ENCODE results near the gene RBFOX2. TPM values are rescaled to one million over a fixed set of nuclear protein-coding genes. Genes with fewer than 3 reads are reported as not detected.
"Not testable (repeated sequence)": the region's sequence is repeated elsewhere in the genome, so short reads cannot be mapped to it uniquely, and the experiment has no call there.

RBFOX2 gene, protein sequence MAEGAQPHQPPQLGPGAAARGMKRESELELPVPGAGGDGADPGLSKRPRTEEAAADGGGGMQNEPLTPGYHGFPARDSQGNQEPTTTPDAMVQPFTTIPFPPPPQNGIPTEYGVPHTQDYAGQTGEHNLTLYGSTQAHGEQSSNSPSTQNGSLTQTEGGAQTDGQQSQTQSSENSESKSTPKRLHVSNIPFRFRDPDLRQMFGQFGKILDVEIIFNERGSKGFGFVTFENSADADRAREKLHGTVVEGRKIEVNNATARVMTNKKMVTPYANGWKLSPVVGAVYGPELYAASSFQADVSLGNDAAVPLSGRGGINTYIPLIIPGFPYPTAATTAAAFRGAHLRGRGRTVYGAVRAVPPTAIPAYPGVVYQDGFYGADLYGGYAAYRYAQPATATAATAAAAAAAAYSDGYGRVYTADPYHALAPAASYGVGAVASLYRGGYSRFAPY
- total RNA-seq, result 100 to 1,000 TPM; 139 to 178 TPM
- 100 to 1,000 TPM; 152 to 153 TPM for polyA plus RNA-seq (ENCODE audit: insufficient read length in 2 of 2)
- long read RNA-seq, donor 1, transcript RBFOX2-211 (3 exons, 2,396 nt), result major isoform, 6 of 27 reads
- long read RNA-seq, donor 1, partial matches to known transcripts, result 9 of 27 reads
- long read RNA-seq, donor 1, other reads (novel, unspliced or antisense), result 5 of 27 reads
- long read RNA-seq, donor 2, partial matches to known transcripts, result 642 of 642 reads
- long read RNA-seq, donor 2, other reads (novel, unspliced or antisense), result 0 of 642 reads
- long read RNA-seq, donor 3, partial matches to known transcripts, result 940 of 945 reads
- long read RNA-seq, donor 3, other reads (novel, unspliced or antisense), result 0 of 945 reads
- long read RNA-seq, donor 4, full-length matches to known transcripts, result 21 of 40 reads
- long read RNA-seq, donor 4, partial matches to known transcripts, result 19 of 40 reads
- long read RNA-seq, donor 4, other reads (novel, unspliced or antisense), result 0 of 40 reads

DNA sequence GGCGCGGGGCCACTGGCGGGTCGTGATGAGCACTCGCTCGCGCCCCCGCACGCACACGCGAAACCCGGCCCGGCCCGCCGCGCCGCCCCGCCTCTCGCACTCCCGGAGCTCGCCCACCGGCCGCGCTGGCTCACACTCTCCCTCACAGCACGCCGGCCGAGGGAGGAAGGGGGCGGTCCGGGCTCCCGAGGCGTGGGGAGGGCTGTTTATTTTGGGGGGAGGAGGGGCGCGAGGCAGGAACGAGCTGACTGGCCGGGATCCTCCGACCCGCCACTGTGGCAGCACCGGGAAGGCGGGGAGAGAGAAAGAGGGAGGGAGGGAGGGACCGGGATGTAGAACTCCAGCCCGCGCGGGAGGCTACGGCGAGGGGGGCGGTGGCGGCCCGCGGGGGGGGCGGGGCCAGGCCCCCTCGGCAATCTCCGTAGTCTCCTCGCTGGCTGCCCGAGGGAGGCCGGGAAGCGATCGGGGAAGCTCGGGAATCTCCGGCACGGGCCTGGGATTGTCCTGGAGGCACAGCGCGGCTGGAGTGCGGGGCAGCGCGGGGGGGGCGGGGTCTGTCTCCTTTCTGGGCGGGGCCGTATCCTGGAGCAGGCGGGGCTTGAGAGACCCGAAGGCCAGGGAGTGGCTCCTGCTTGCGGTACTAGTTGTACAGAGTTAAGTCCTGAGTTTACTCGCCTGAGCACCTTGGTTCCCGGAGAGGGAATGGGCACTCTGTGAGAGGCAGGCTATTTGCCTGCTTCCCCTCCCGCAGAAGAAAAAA lies at the start of gene RBFOX2:
TSS of gene RBFOX2 (minus strand) at position 179 of the 760 bp plus-strand sequence. CDS start 399 bp downstream, outside the sequence.
- peak; percentile 71 to 98 (median 86) for DNase-seq (ENCODE audit: low read depth in 4 of 6, low spot score in 6 of 6)
- no peaks in the 10 kb centered on the region for H3K27me3 ChIP-seq (ENCODE audit: control insufficient read depth, insufficient read depth, low read length)
- peaks cover 5% of the 10 kb centered on the region for H3K36me3 ChIP-seq (ENCODE audit: control insufficient read depth, insufficient read depth, low read length)
- H3K4me1 ChIP-seq (ENCODE audit: control insufficient read depth, insufficient read depth, low read length), result peaks cover 8% of the 10 kb centered on the region
- H3K4me3 ChIP-seq (ENCODE audit: low read depth, low read length), result peak within 1 kb of the TSS; percentile 68
- no peaks in the 10 kb centered on the region for H3K9me3 ChIP-seq (ENCODE audit: control insufficient read depth, insufficient read depth, low read length)
- under 1% methylated on average over 63 of the region's 74 CpGs for WGBS (ENCODE audit: insufficient coverage)
- peak within 1 kb of the TSS; percentile 82 for H3K27ac ChIP-seq (ENCODE audit: low read depth, low read length)

DNA sequence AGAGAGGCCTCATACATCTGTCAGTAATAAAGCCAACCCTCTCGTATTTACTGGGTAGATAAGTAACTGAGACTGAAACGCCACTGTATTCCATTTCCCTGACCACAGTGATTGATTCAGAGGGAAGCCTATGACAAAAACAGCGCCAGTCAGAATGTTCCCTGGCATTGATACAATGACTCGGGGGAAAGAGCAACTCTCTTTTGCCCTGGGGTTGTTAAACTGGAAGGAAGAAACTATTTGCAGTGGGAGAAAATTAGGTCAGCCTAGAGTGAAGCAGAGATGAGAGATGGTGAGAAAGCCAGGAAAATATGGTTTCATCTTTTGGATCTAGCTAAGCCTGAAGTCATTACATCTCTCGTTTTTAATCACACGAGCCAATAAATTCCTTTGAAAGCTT lies 48.6 kb upstream of the RBFOX2 start:
- H3K36me3 ChIP-seq (ENCODE audit: control insufficient read depth, insufficient read depth, low read length), result no peaks in the 10 kb centered on the region
- no peak overlapping the region for H3K4me3 ChIP-seq (ENCODE audit: low read depth, low read length)
- no peaks in the 10 kb centered on the region for H3K27me3 ChIP-seq (ENCODE audit: control insufficient read depth, insufficient read depth, low read length)
- peak in 1 of 6 donors; percentile 7 for DNase-seq (ENCODE audit: low read depth in 4 of 6, low spot score in 6 of 6)
- no peaks in the 10 kb centered on the region for H3K9me3 ChIP-seq (ENCODE audit: control insufficient read depth, insufficient read depth, low read length)
- no peaks in the 10 kb centered on the region for H3K4me1 ChIP-seq (ENCODE audit: control insufficient read depth, insufficient read depth, low read length)
- 43% methylated on average over 2 of the region's 6 CpGs for WGBS (ENCODE audit: insufficient coverage)
- no peak overlapping the region for H3K27ac ChIP-seq (ENCODE audit: low read depth, low read length)

DNA sequence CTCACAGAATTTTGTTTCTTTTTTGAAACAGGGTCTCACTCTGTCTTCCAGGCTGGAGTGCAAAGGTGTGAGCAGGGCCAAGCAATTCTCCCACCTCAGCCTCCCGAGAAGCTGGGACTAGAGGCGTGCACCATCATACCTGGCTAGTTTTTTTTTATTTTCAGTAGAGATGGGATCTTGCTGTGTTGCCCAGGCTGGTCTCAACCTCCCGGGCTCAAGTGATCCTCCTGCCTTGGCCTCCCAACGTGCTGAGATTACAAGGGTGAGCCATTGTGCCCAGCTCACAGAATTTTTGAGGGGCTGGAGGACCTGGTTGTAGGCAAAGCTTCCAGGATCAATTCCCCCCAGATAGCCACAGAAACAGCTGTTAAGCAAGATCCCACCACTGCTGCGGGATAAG lies 47.1 kb upstream of the RBFOX2 start:
- no peaks in the 10 kb centered on the region for H3K4me1 ChIP-seq (ENCODE audit: control insufficient read depth, insufficient read depth, low read length)
- DNase-seq (ENCODE audit: low read depth in 4 of 6, low spot score in 6 of 6), result no peak
- no peak overlapping the region for H3K4me3 ChIP-seq (ENCODE audit: low read depth, low read length)
- no peaks in the 10 kb centered on the region for H3K27me3 ChIP-seq (ENCODE audit: control insufficient read depth, insufficient read depth, low read length)
- WGBS (ENCODE audit: insufficient coverage), result 79% methylated on average over 2 of the region's 5 CpGs
- no peaks in the 10 kb centered on the region for H3K36me3 ChIP-seq (ENCODE audit: control insufficient read depth, insufficient read depth, low read length)
- H3K27ac ChIP-seq (ENCODE audit: low read depth, low read length), result no peak overlapping the region
- H3K9me3 ChIP-seq (ENCODE audit: control insufficient read depth, insufficient read depth, low read length), result no peaks in the 10 kb centered on the region

DNA sequence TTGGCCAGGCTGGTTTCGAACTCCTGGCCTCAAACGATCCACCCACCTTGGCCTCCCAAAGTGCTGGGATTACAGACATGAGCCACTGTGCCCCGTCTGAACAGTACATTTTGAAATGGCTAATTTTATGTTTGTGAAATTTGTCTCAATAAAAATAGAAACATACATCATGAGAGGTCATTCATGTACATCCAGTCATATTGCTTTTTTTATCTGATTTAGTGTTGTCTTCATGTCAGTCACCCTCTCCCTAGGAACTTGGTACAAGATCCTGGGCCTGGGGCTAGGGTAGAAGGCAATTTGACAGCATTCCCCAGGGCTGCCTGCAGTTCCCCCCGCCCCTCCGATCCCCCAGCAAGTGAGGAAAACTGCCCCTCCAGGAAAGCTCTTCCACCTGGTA lies 46.6 kb upstream of the RBFOX2 start:
- H3K27me3 ChIP-seq (ENCODE audit: control insufficient read depth, insufficient read depth, low read length), result no peaks in the 10 kb centered on the region
- H3K27ac ChIP-seq (ENCODE audit: low read depth, low read length), result no peak overlapping the region
- H3K4me1 ChIP-seq (ENCODE audit: control insufficient read depth, insufficient read depth, low read length), result no peaks in the 10 kb centered on the region
- no CpG with 5 or more reads among the region's 5 CpGs for WGBS (ENCODE audit: insufficient coverage)
- no peak overlapping the region for H3K4me3 ChIP-seq (ENCODE audit: low read depth, low read length)
- no peaks in the 10 kb centered on the region for H3K9me3 ChIP-seq (ENCODE audit: control insufficient read depth, insufficient read depth, low read length)
- H3K36me3 ChIP-seq (ENCODE audit: control insufficient read depth, insufficient read depth, low read length), result no peaks in the 10 kb centered on the region
- DNase-seq (ENCODE audit: low read depth in 4 of 6, low spot score in 6 of 6), result no peak

DNA sequence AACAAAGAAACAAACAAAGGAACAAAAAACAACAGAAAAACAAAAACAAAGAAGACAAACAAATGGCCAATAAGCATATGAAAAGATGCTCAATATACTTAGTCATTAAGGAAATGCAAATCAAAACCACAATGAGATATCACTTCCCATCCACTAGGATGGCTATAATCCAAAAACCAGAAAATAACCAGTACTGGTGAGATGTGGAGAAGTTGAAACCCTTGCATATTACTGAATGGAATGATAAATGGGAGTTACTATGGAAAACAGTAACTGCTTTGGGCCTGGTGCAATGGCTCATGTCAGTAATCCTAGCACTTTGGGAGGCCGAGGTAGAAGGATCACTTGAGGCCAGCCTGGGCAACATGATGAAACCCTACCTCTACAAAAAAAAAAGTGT lies 44.9 kb upstream of the RBFOX2 start:
- DNase-seq (ENCODE audit: low read depth in 4 of 6, low spot score in 6 of 6), result no peak
- WGBS (ENCODE audit: insufficient coverage), result no CpG with 5 or more reads among the region's 1 CpG
- no peaks in the 10 kb centered on the region for H3K9me3 ChIP-seq (ENCODE audit: control insufficient read depth, insufficient read depth, low read length)
- H3K27me3 ChIP-seq (ENCODE audit: control insufficient read depth, insufficient read depth, low read length), result no peaks in the 10 kb centered on the region
- H3K27ac ChIP-seq (ENCODE audit: low read depth, low read length), result no peak overlapping the region
- no peaks in the 10 kb centered on the region for H3K36me3 ChIP-seq (ENCODE audit: control insufficient read depth, insufficient read depth, low read length)
- H3K4me3 ChIP-seq (ENCODE audit: low read depth, low read length), result no peak overlapping the region
- H3K4me1 ChIP-seq (ENCODE audit: control insufficient read depth, insufficient read depth, low read length), result no peaks in the 10 kb centered on the region

DNA sequence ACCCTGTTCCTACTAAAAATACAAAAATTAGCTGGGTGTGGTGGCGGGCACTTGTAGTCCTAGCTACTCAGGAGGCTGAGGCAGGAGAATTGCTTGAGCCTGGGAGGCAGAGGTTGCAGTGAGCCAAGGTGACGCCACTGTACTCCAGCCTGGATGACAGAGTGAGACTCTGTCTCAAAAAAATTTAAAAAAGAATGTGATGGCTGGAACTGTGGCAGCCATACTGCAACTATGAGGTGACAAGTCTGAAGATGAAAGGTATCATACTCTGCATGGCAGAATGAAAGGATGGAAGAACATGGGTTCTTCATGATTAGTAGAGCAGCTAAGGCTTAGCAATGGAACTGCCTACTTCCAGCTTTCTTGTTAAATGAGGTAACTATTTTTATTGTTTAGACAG lies 42.0 kb upstream of the RBFOX2 start:
- not testable (repeated sequence) for H3K4me3 ChIP-seq (ENCODE audit: low read depth, low read length); H3K27me3 ChIP-seq (ENCODE audit: control insufficient read depth, insufficient read depth, low read length); H3K4me1 ChIP-seq (ENCODE audit: control insufficient read depth, insufficient read depth, low read length); DNase-seq (ENCODE audit: low read depth in 4 of 6, low spot score in 6 of 6); H3K9me3 ChIP-seq (ENCODE audit: control insufficient read depth, insufficient read depth, low read length); H3K27ac ChIP-seq (ENCODE audit: low read depth, low read length); H3K36me3 ChIP-seq (ENCODE audit: control insufficient read depth, insufficient read depth, low read length)
- 100% methylated on average over 2 of the region's 2 CpGs for WGBS (ENCODE audit: insufficient coverage)

DNA sequence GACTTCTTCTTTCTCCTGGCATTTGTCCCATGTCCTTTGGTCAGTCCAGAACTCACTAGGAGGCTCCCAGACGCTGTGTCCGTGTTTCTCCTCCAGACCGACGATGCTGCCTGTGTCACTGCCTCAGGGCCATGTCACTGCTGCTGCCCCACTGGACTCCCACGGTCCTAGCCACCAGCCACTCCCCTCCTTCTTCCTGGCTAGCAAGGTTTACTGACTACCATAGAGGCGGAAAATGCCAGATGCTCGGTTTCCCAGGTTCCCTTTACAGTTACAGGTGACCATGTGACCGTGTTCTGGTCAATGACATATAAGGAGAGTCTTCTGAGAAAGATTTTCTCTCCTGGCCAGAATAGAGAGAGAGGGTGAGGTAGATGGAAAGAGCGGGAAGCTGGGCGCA lies 40.7 kb upstream of the RBFOX2 start:
- H3K4me3 ChIP-seq (ENCODE audit: low read depth, low read length), result no peak overlapping the region
- no peaks in the 10 kb centered on the region for H3K36me3 ChIP-seq (ENCODE audit: control insufficient read depth, insufficient read depth, low read length)
- WGBS (ENCODE audit: insufficient coverage), result 79% methylated on average over 5 of the region's 10 CpGs
- no peak overlapping the region for H3K27ac ChIP-seq (ENCODE audit: low read depth, low read length)
- H3K4me1 ChIP-seq (ENCODE audit: control insufficient read depth, insufficient read depth, low read length), result peaks cover 16% of the 10 kb centered on the region
- DNase-seq (ENCODE audit: low read depth in 4 of 6, low spot score in 6 of 6), result no peak
- no peaks in the 10 kb centered on the region for H3K27me3 ChIP-seq (ENCODE audit: control insufficient read depth, insufficient read depth, low read length)
- no peaks in the 10 kb centered on the region for H3K9me3 ChIP-seq (ENCODE audit: control insufficient read depth, insufficient read depth, low read length)

DNA sequence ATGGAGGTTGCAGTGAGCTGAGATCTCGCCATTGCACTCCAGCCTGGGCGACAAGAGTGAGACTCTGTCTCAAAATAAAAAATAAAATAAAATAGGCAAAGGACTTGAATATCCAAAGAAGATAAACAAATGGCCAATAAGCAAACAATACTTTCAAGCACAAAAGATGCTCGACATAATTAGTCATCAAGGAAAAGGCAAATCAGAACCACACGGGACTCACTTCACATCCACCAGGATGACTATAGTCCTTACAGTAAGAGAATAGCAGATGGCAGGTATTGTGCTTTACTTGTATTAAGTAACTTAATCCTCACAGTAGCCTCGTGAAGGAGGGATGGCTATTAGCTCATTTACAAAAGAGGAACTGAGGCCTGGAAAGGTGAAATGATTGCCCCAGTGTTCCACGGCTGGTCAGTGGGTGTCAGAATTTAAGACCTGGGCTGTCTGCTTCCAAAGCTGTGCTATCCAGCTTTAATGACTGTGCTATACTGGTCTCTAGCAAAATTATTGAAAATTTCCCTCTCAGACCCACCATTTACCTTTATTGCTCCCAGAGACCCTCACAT lies 40.2 kb upstream of the RBFOX2 start:
- DNase-seq (ENCODE audit: low read depth in 4 of 6, low spot score in 6 of 6), result no peak
- Histone ChIP-seq H3K27ac (ENCODE audit: low read depth, low read length) (no peak overlapping the region), H3K9me3 (ENCODE audit: control insufficient read depth, insufficient read depth, low read length) (no peaks in the 10 kb centered on the region), H3K4me1 (ENCODE audit: control insufficient read depth, insufficient read depth, low read length) (peaks cover 16% of the 10 kb centered on the region), H3K36me3 (ENCODE audit: control insufficient read depth, insufficient read depth, low read length) (no peaks in the 10 kb centered on the region), H3K4me3 (ENCODE audit: low read depth, low read length) (no peak overlapping the region), H3K27me3 (ENCODE audit: control insufficient read depth, insufficient read depth, low read length) (no peaks in the 10 kb centered on the region)
- 58% methylated on average over 2 of the region's 6 CpGs for WGBS (ENCODE audit: insufficient coverage)

DNA sequence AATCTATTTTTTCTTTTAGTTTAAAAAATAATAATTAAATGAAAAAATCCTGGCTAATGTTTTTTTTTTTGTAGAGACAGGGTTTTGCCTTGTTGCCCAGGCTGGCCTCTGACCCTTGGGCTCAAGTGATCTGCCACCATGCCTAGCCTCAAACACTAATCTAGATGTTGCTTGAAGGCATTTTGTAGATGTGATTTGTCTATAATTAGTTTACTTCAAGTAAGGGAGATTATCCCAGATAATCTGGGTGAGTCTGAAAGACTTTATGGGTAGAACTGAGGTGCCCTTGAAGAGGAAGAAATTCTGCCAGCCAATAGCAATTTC lies 38.6 kb upstream of the RBFOX2 start:
- H3K27ac ChIP-seq (ENCODE audit: low read depth, low read length), result no peak overlapping the region
- H3K4me1 ChIP-seq (ENCODE audit: control insufficient read depth, insufficient read depth, low read length), result peaks cover 16% of the 10 kb centered on the region
- no peaks in the 10 kb centered on the region for H3K36me3 ChIP-seq (ENCODE audit: control insufficient read depth, insufficient read depth, low read length)
- H3K27me3 ChIP-seq (ENCODE audit: control insufficient read depth, insufficient read depth, low read length), result no peaks in the 10 kb centered on the region
- no peaks in the 10 kb centered on the region for H3K9me3 ChIP-seq (ENCODE audit: control insufficient read depth, insufficient read depth, low read length)
- DNase-seq (ENCODE audit: low read depth in 4 of 6, low spot score in 6 of 6), result no peak
- H3K4me3 ChIP-seq (ENCODE audit: low read depth, low read length), result no peak overlapping the region
